Loucy (cell line): ENCODE measurements around the gene TFEB.

ENCODE experiments used
- H2AFZ ChIP-seq: fragments of 200-600 bp; sonication (generic); 2 replicates; pipeline ENCODE4 v1.6.0; 2016; ENCODE audit warnings: antibody characterized with exemption, mild to moderate bottlenecking, low read length, moderate library complexity
- H3F3A ChIP-seq: fragments of 200-600 bp; 2 replicates; pipeline ENCODE4 v1.6.0; 2016; ENCODE audit warnings: antibody characterized with exemption, low read depth, mild to moderate bottlenecking
- H3K27me3 ChIP-seq: fragments of 200-600 bp; sonication (generic); 2 replicates; pipeline ENCODE4 v1.6.1; 2014; ENCODE audit warnings: low read length, mild to moderate bottlenecking; ENCODE audit not compliant: insufficient read depth, poor library complexity, severe bottlenecking
- H3K36me3 ChIP-seq: fragments of 200-600 bp; sonication (generic); 2 replicates; pipeline ENCODE4 v1.6.1; 2016; ENCODE audit warnings: low read length; ENCODE audit not compliant: insufficient read depth
- H3K4me1 ChIP-seq: fragments of 200-600 bp; sonication (generic); 2 replicates; pipeline ENCODE4 v1.5.1; 2014; ENCODE audit warnings: low read length, mild to moderate bottlenecking; ENCODE audit not compliant: insufficient read depth, poor library complexity, severe bottlenecking
- H3K4me2 ChIP-seq: fragments of 200-600 bp; sonication (generic); 2 replicates; pipeline ENCODE4 v1.6.0; 2014; ENCODE audit warnings: antibody characterized with exemption, low read length, low read depth, mild to moderate bottlenecking; ENCODE audit not compliant: poor library complexity, severe bottlenecking
- H3K4me3 ChIP-seq: fragments of 200-600 bp; sonication (generic); 2 replicates; pipeline ENCODE4 v1.5.1; 2014; ENCODE audit warnings: low read length, mild to moderate bottlenecking, mixed read lengths; ENCODE audit not compliant: poor library complexity, severe bottlenecking
- H3K79me2 ChIP-seq: fragments of 200-600 bp; sonication (generic); 2 replicates; pipeline ENCODE4 v1.6.1; 2014; ENCODE audit warnings: low read length; ENCODE audit not compliant: insufficient read depth
- H3K9ac ChIP-seq: fragments of 200-600 bp; sonication (generic); 2 replicates; pipeline ENCODE4 v1.6.0; 2014; ENCODE audit warnings: mild to moderate bottlenecking, low read depth, low read length, moderate library complexity; ENCODE audit not compliant: poor library complexity, severe bottlenecking
- H3K9me2 ChIP-seq: fragments of 200-600 bp; sonication (generic); replicated peaks from 2 replicates; pipeline ENCODE4 v1.6.1; 2016; ENCODE audit warnings: low read depth, low read length, mixed read lengths
- H3K9me3 ChIP-seq: fragments of 200-600 bp; sonication (generic); 2 replicates; pipeline ENCODE4 v1.6.1; 2014; ENCODE audit warnings: mild to moderate bottlenecking, antibody characterized with exemption, low read length, low read depth; ENCODE audit not compliant: insufficient read depth
- H4K20me1 ChIP-seq: fragments of 200-600 bp; sonication (generic); 2 replicates; pipeline ENCODE4 v1.6.0; 2014; ENCODE audit warnings: antibody characterized with exemption, low read length, mild to moderate bottlenecking; ENCODE audit not compliant: insufficient read depth, poor library complexity, severe bottlenecking
- EZH2phosphoT487 ChIP-seq: fragments of 200-600 bp; IDR thresholded peaks from 2 replicates; pipeline ENCODE4 v1.6.1; 2018; ENCODE audit warnings: antibody characterized with exemption, mild to moderate bottlenecking, moderate library complexity, borderline replicate concordance
- TF ChIP-seq, protein P1 (sequence below): fragments of 200-600 bp; sonication (generic); conservative IDR thresholded peaks from 2 replicates; pipeline ENCODE4 v1.5.1; 2014; ENCODE audit warnings: mild to moderate bottlenecking, antibody characterized with exemption, low read length

The TFEB gene

DNA sequence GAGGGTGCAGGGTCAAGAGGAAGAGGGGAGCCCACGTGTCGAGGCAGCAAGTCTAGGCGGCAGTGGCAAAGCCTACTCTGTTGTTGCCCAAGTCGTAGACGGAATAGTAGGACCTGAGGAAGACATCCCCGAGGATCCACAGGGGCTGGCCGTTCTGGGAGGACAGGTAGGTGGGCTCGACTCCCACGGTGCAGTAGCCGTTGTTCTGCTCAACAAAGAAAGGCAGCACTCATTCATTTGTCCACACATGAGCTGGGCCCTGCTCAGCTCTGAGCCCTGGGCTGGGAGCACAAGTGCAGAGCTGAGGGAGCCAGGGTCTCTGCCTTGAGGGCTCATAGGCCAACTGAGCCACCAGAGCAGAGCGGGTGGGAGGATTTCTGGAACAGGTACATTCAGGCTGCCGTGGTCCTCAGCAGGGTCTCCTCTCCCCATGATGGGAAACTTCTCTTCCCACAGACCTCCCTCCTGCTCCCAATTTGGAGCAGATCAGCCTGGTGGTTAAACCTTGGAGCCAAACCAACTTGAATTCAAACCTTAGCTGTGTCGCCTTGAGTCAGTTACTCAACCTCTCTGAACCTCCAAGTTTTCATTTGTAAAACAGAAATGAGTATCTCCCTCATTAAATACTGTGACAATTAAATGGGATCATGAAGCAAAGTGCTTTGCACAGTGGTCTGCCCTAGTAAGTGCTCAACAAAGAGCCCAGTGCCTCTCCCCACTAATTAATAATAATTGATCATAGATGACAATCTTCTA, 1.6 kb upstream of the TFEB start:
- Histone ChIP-seq H3K9ac (no peak overlapping the region), H3K9me3 (no peaks in the 10 kb centered on the region), H3K4me1 (peaks cover 26% of the 10 kb centered on the region), H3K4me3 (no peak overlapping the region), H2AFZ (no peak overlapping the region), H3K4me2 (no peak overlapping the region), H3K27me3 (no peaks in the 10 kb centered on the region), H3F3A (no peaks in the 10 kb centered on the region), H3K79me2 (peaks cover 5% of the 10 kb centered on the region; the same call in 1 of the 2 replicates), H4K20me1 (no peaks in the 10 kb centered on the region), H3K9me2 (no peaks in the 10 kb centered on the region), H3K36me3 (no peaks in the 10 kb centered on the region)
- no peak for TF ChIP-seq EZH2phosphoT487
- TF ChIP-seq, protein P1, sequence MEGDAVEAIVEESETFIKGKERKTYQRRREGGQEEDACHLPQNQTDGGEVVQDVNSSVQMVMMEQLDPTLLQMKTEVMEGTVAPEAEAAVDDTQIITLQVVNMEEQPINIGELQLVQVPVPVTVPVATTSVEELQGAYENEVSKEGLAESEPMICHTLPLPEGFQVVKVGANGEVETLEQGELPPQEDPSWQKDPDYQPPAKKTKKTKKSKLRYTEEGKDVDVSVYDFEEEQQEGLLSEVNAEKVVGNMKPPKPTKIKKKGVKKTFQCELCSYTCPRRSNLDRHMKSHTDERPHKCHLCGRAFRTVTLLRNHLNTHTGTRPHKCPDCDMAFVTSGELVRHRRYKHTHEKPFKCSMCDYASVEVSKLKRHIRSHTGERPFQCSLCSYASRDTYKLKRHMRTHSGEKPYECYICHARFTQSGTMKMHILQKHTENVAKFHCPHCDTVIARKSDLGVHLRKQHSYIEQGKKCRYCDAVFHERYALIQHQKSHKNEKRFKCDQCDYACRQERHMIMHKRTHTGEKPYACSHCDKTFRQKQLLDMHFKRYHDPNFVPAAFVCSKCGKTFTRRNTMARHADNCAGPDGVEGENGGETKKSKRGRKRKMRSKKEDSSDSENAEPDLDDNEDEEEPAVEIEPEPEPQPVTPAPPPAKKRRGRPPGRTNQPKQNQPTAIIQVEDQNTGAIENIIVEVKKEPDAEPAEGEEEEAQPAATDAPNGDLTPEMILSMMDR = no peak

DNA sequence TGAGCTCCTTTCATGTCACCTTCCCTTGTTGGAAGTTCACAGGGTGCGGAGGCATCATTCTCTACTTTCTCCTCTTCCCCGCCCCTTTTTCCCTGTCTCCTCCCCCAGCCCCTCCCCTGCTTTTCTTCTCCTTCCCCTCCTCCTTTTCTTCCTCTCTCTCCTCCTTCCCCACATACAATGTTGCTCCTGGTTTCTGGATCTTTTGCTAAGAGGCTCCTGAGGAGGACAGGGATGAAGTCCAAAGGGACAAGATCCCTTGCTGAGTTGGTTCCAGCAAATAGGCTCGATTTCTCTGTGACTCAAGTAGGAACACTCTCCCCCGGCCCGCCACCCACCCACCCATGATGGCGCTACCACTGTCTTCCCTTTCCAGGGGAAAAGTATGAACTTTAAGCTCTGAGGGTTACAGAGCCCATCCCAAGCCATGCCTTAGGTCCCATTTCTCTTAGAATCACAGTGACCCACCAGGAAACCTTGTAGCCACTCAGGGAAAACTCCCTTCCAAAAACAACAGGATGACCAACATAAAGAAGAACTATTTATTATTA, 852 bp upstream of the TFEB start:
- Histone ChIP-seq H3K36me3 (no peaks in the 10 kb centered on the region), H3K9me2 (no peaks in the 10 kb centered on the region), H3K4me1 (peaks cover 32% of the 10 kb centered on the region), H3K9me3 (no peaks in the 10 kb centered on the region), H2AFZ (0 out of 2 replicates have a peak overlapping the region, but pooled peaks have one; percentile 55), H3K4me3 (no peak overlapping the region), H3F3A (no peaks in the 10 kb centered on the region), H3K9ac (no peak overlapping the region), H3K4me2 (peak overlapping the region; percentile 65), H4K20me1 (no peaks in the 10 kb centered on the region), H3K27me3 (no peaks in the 10 kb centered on the region), H3K79me2 (peaks cover 8% of the 10 kb centered on the region; the same call in 1 of the 2 replicates)
- no peak for TF ChIP-seq EZH2phosphoT487
- TF ChIP-seq, protein P1 = no peak

DNA sequence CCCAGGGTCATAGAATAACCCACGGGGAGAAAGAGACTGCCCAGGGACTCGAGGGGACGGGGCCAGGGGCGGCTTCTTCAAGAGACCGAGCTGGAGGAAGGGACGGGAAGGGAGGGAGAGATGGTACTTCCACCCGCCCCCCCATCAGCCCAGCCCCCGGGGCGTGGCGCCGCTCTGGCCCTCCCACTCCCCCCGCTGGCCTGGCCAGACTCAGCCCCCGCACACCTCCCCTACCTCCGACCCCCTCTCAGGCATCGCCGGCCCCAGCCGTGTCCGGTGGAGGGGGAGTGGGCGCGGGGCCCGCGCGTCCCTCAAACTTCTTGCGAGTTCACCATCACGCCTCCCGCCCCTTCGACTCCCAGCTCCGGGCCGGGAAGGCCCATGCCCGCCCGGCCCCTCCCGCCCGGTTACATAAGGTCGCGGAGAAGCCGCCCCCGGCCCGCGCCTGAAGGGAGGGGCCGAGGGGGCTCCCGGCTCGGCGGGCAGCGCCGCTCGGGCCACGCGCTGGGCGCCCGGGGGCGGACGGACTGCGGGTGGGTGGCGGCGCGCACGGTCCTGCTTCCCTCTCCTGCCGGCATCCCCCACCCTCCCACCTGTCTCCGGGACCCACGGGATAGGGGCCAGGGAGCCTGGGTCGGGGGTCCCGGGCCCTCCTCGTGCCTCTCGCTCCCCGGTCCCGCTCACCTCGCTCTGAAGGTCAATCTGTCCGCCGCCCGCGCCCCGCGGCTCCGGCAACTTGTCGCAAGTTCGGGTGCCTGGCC, 562 bp downstream of the TFEB start:
- Histone ChIP-seq H3K4me3 (peak overlapping the region; percentile 72), H3K27me3 (no peaks in the 10 kb centered on the region), H3K79me2 (peaks cover 8% of the 10 kb centered on the region; the same call in 1 of the 2 replicates), H4K20me1 (no peaks in the 10 kb centered on the region), H3K36me3 (no peaks in the 10 kb centered on the region), H3F3A (no peaks in the 10 kb centered on the region), H3K4me1 (peaks cover 45% of the 10 kb centered on the region), H3K9me2 (no peaks in the 10 kb centered on the region), H3K4me2 (peak overlapping the region; percentile 75), H3K9me3 (no peaks in the 10 kb centered on the region), H2AFZ (peak overlapping the region; percentile 88), H3K9ac (peak overlapping the region; percentile 63)
- TF ChIP-seq, protein P1 = no peak
- TF ChIP-seq EZH2phosphoT487 = no peak
